GM12878 (cell line): Measurements from ENCODE around the gene CRYL1. TPM values are rescaled to one million over a fixed set of nuclear protein-coding genes. Genes with fewer than 3 reads are reported as not detected.

Experiments used
- ATAC-seq: fragments of 200-7000 bp; cut with Tn5 transposase; 3 replicates; pipeline ENCODE4 v1.9.1; 2020; ENCODE audit warnings: mild to moderate bottlenecking, moderate library complexity
- BruUV-seq: library from RNA; stranded (reverse); fragments of 400-500 nt; replicated peaks from 2 replicates; lab custom pipeline; 2021; lab: Mats Ljungman, UMichigan
- CTCF ChIA-PET: fragments of 300-600 bp; sonication (Branson Sonifier 250); formaldehyde crosslinking; extraction: SDS; loops from one replicate; lab custom pipeline; 2021; ENCODE audit warnings: inconsistent platforms; lab: Yijun Ruan, JAX
- POLR2A ChIA-PET: fragments of 350-600 bp; formaldehyde crosslinking; extraction: SDS; loops from one replicate; lab custom pipeline; 2021; ENCODE audit warnings: inconsistent platforms; lab: Charles Lee
- RAD21 ChIA-PET: fragments of 300-600 bp; sonication (Branson Sonifier 250); formaldehyde crosslinking; loops from one replicate; lab custom pipeline; 2023; ENCODE audit warnings: antibody characterized with exemption; ENCODE audit not compliant: unreplicated experiment; lab: Charles Lee
- SMC1A ChIA-PET: fragments of 300-600 bp; sonication (Branson Sonifier 250); formaldehyde crosslinking; loops from one replicate; lab custom pipeline; 2023; ENCODE audit not compliant: unreplicated experiment, uncharacterized antibody; lab: Charles Lee
- DNase-seq: peaks from one replicate; pipeline ENCODE4 v3.0.0-alpha.2; 2011; ENCODE audit warnings: low read depth, low spot score
- FAIRE-seq: peaks from 3 replicates; lab custom pipeline; 2011; peaks lifted over from hg19 to GRCh38; lab: Jason Lieb, UNC
- H2AFZ ChIP-seq: 2 replicates; pipeline ENCODE4 v1.6.0; 2011; ENCODE audit warnings: low read depth, low read length, control low read depth; ENCODE audit not compliant: control insufficient read depth
- H3K27ac ChIP-seq: 2 replicates; pipeline ENCODE4 v1.5.1; 2011; ENCODE audit warnings: control low read depth; ENCODE audit not compliant: control insufficient read depth, insufficient read depth
- H3K27me3 ChIP-seq, 2 experiments: replicated peaks in 1 of 2; 2 replicates each; pipeline versions ENCODE4 v1.6.0 to v1.6.1; 2011; ENCODE audit warnings: low read length in 1 of 2; ENCODE audit not compliant: control insufficient read depth in 2 of 2, insufficient read depth in 2 of 2
- H3K36me3 ChIP-seq, 2 experiments: 2 replicates each; pipeline ENCODE4 v1.5.1; 2011; ENCODE audit warnings: low read length in 1 of 2; ENCODE audit not compliant: control insufficient read depth in 2 of 2, insufficient read depth in 2 of 2
- H3K4me1 ChIP-seq: 2 replicates; pipeline ENCODE4 v1.6.1; 2011; ENCODE audit warnings: mild to moderate bottlenecking, low read length, moderate library complexity, mixed read lengths; ENCODE audit not compliant: control insufficient read depth, insufficient read depth
- H3K4me2 ChIP-seq: 2 replicates; pipeline ENCODE4 v1.6.0; 2011; ENCODE audit warnings: control low read depth; ENCODE audit not compliant: control insufficient read depth, insufficient read depth
- H3K4me3 ChIP-seq: fragments of 200-600 bp; sonication (generic); 2 replicates; pipeline ENCODE4 v1.5.1; 2016
- H3K79me2 ChIP-seq: 2 replicates; pipeline ENCODE4 v1.6.0; 2011; ENCODE audit warnings: low read length; ENCODE audit not compliant: control insufficient read depth, insufficient read depth
- H3K9ac ChIP-seq: 2 replicates; pipeline ENCODE4 v1.8.0; 2011; ENCODE audit warnings: low read length, control low read depth, mixed read lengths; ENCODE audit not compliant: control insufficient read depth, insufficient read depth
- H3K9me3 ChIP-seq: replicated peaks from 3 replicates; pipeline ENCODE4 v1.5.1; 2011; ENCODE audit warnings: mild to moderate bottlenecking, low read length; ENCODE audit not compliant: control insufficient read depth, insufficient read depth
- H4K20me1 ChIP-seq: 2 replicates; pipeline ENCODE4 v1.6.0; 2011; ENCODE audit not compliant: control insufficient read depth, insufficient read depth
- CUX1 ChIP-seq: IDR thresholded peaks from 2 replicates; pipeline ENCODE4 v1.6.1; 2012; ENCODE audit warnings: improper control_type of control experiment, low read depth, low read length; ENCODE audit not compliant: insufficient replicate concordance
- EGR1 ChIP-seq, 2 experiments: IDR thresholded peaks; 1 replicate in 1 of 2; 2 replicates in 1 of 2; pipeline ENCODE4 v1.6.1; 2011 to 2012; ENCODE audit warnings: low read depth in 2 of 2, low read length in 2 of 2, borderline replicate concordance in 1 of 2, mild to moderate bottlenecking in 1 of 2, moderate library complexity in 1 of 2
- EZH2 ChIP-seq: IDR thresholded peaks from 2 replicates; pipeline ENCODE4 v1.6.1; 2012; ENCODE audit warnings: low read depth, mild to moderate bottlenecking, control low read depth, inconsistent platforms, low read length, borderline replicate concordance; ENCODE audit not compliant: control insufficient read depth
- FOS ChIP-seq: IDR thresholded peaks from 3 replicates; pipeline ENCODE4 v1.6.1; 2011; ENCODE audit warnings: borderline replicate concordance; ENCODE audit not compliant: insufficient read length; ENCODE audit errors: extremely low read depth
- GABPA ChIP-seq: IDR thresholded peaks from 2 replicates; pipeline ENCODE4 v1.6.1; 2014; ENCODE audit warnings: antibody characterized with exemption, low read depth, mild to moderate bottlenecking, inconsistent platforms
- IKZF1 ChIP-seq: fragments of 450-650 bp; conservative IDR thresholded peaks from 2 replicates; pipeline ENCODE4 v1.6.1; 2017; ENCODE audit warnings: antibody characterized with exemption, mild to moderate bottlenecking
- NR2C2 ChIP-seq: IDR thresholded peaks from 2 replicates; pipeline ENCODE4 v1.6.1; 2011; ENCODE audit warnings: borderline replicate concordance, low read depth; ENCODE audit not compliant: control insufficient read depth, insufficient read length
- NR2F1 ChIP-seq: fragments of 450-650 bp; conservative IDR thresholded peaks from 2 replicates; pipeline ENCODE4 v1.6.1; 2017; ENCODE audit warnings: mild to moderate bottlenecking
- PAX8 ChIP-seq: fragments of 450-650 bp; IDR thresholded peaks from 2 replicates; pipeline ENCODE4 v1.6.1; 2017; ENCODE audit warnings: mild to moderate bottlenecking, moderate library complexity
- SUPT20H ChIP-seq: IDR thresholded peaks from 2 replicates; pipeline ENCODE4 v1.6.1; 2011; ENCODE audit warnings: low read depth, mild to moderate bottlenecking, low read length, moderate library complexity, borderline replicate concordance; ENCODE audit not compliant: control insufficient read depth
- TBL1XR1 ChIP-seq: IDR thresholded peaks from 2 replicates; pipeline ENCODE4 v1.6.1; 2012; ENCODE audit warnings: low read depth, low read length, improper control_type of control experiment
- TCF7 ChIP-seq: IDR thresholded peaks from 2 replicates; pipeline ENCODE4 v1.6.1; 2014; ENCODE audit warnings: antibody characterized with exemption, borderline replicate concordance
- ZNF384 ChIP-seq: IDR thresholded peaks from 2 replicates; pipeline ENCODE4 v1.6.1; 2012; ENCODE audit warnings: low read depth, mild to moderate bottlenecking, low read length, improper control_type of control experiment, borderline replicate concordance
- ZSCAN29 ChIP-seq: fragments of 450-650 bp; IDR thresholded peaks from 2 replicates; pipeline ENCODE4 v1.6.1; 2017; ENCODE audit warnings: mild to moderate bottlenecking, moderate library complexity
- WGBS: methylation state at CpG from one replicate; pipeline ENCODE4 v1.1.6; 2016; ENCODE audit warnings: low lambda C conversion rate; ENCODE audit not compliant: insufficient replicate concordance, insufficient coverage; ENCODE audit errors: missing lambda C conversion rate; 5-methylcytosine and 5-hydroxymethylcytosine counted together
- in situ Hi-C: fragments of 300-500 bp; cut with MboI; formaldehyde crosslinking; loops from 9 replicates; pipeline ENCODE4 v1.14.3; 2018; ENCODE audit warnings: mixed read lengths
- intact Hi-C: fragments of 100-400 bp; cut with micrococcal nuclease; formaldehyde crosslinking; loops from one replicate; pipeline ENCODE4 v1.14.2; 2022; ENCODE audit not compliant: unreplicated experiment
- polyA plus RNA-seq, 11 experiments: library from polyadenylated mRNA; depleted of rRNA in 4 of 11; unstranded in 6 of 11; stranded (reverse) in 5 of 11; fragments of >200 nt; fragmentation: Nextera tagmentation in 4 of 11; fragmentation: Illumina TruSeq in 1 of 11; extraction: Ambion mirVana in 4 of 11; extraction: Trizol in 1 of 11; gene quantifications; 1 replicate in 1 of 11; 2 replicates in 10 of 11; pipeline versions ENCODE4 v1.2.1 to v1.2.3, GENCODE V29; 2011 to 2016; ENCODE audit warnings: inconsistent platforms in 2 of 11, missing spikeins in 2 of 11, low read depth in 1 of 11
- total RNA-seq, 4 experiments: library from RNA; depleted of rRNA in 3 of 4; stranded (reverse); fragments of >200 nt in 3 of 4; fragmentation: Illumina TruSeq in 1 of 4; extraction: Trizol in 1 of 4; gene quantifications; 2 replicates each; pipeline versions ENCODE4 v1.2.1 to v1.2.3, GENCODE V29; 2013 to 2021
- TF ChIP-seq, protein P1 (sequence below): fragments of 450-650 bp; formaldehyde crosslinking; IDR thresholded peaks from 2 replicates; pipeline ENCODE4 v1.5.0; 2022; ENCODE audit warnings: mild to moderate bottlenecking, missing genetic modification characterization
- TF ChIP-seq, protein P2 (sequence below): IDR thresholded peaks from 2 replicates; pipeline ENCODE4 v1.6.1; 2011; ENCODE audit warnings: low read depth, mild to moderate bottlenecking, low read length, moderate library complexity, borderline replicate concordance; ENCODE audit errors: extremely low read depth

The CRYL1 gene
- total and polyA plus RNA-seq, 10 of the 15 experiments (the other 5 are each of a cell fraction or from before 2014, with no cell fraction given) = 5.5 to 36.7 (median 12.2) TPM

DNA sequence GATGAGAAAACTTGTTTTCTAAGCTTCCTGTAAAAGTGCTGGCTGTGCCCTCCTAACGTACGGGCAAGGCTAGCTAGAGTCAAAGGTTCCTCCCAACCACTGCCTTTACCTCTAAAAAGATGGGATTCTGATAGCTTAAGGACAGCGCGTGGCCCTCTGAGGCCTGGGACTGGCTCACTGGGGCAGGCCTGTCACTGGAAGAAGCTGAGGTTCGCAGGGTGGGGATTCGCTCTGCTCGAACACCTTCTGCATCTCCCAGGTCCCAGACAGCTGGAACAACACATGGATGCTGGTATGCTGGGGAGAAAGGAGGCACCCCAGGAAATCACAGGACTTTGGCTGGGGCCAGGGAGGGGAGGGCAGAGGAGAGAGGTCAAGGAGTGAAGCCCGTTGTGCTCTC is 53.1 kb downstream of the CRYL1 start:
- WGBS = 94% methylated on average over 8 of the region's 8 CpGs
- DNase-seq (no peak), FAIRE-seq (no peak), ATAC-seq (no peak)
- TF ChIP-seq, protein P1, sequence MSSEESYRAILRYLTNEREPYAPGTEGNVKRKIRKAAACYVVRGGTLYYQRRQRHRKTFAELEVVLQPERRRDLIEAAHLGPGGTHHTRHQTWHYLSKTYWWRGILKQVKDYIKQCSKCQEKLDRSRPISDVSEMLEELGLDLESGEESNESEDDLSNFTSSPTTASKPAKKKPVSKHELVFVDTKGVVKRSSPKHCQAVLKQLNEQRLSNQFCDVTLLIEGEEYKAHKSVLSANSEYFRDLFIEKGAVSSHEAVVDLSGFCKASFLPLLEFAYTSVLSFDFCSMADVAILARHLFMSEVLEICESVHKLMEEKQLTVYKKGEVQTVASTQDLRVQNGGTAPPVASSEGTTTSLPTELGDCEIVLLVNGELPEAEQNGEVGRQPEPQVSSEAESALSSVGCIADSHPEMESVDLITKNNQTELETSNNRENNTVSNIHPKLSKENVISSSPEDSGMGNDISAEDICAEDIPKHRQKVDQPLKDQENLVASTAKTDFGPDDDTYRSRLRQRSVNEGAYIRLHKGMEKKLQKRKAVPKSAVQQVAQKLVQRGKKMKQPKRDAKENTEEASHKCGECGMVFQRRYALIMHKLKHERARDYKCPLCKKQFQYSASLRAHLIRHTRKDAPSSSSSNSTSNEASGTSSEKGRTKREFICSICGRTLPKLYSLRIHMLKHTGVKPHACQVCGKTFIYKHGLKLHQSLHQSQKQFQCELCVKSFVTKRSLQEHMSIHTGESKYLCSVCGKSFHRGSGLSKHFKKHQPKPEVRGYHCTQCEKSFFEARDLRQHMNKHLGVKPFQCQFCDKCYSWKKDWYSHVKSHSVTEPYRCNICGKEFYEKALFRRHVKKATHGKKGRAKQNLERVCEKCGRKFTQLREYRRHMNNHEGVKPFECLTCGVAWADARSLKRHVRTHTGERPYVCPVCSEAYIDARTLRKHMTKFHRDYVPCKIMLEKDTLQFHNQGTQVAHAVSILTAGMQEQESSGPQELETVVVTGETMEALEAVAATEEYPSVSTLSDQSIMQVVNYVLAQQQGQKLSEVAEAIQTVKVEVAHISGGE = no peak
- TF ChIP-seq CUX1 (no peak), EZH2 (no peak), ZNF384 (no peak), IKZF1 (no peak), SUPT20H (no peak), PAX8 (no peak), TCF7 (no peak), TBL1XR1 (no peak), GABPA (no peak), EGR1 (IDR thresholded peaks at IDR 0.05; ENCODE audit: borderline replicate concordance in 1 of 2, low read depth in 2 of 2, low read length in 2 of 2) (no peak), NR2C2 (no peak), ZSCAN29 (no peak), FOS (no peak), NR2F1 (no peak)
- TF ChIP-seq, protein P2, sequence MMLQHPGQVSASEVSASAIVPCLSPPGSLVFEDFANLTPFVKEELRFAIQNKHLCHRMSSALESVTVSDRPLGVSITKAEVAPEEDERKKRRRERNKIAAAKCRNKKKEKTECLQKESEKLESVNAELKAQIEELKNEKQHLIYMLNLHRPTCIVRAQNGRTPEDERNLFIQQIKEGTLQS = no peak
- H3K4me2 ChIP-seq = no peak overlapping the region
- no peaks in the 10 kb centered on the region for H3K27me3 ChIP-seq
- no peak overlapping the region for H3K4me3 ChIP-seq
- no TSS peak for BruUV-seq
- H3K9me3 ChIP-seq = no peaks in the 10 kb centered on the region
- intact Hi-C loops (no loop called here), in situ Hi-C loops (loop anchor here (5.0 kb wide), 1 partner anchor 50 kb away; no protein-coding TSS in a partner anchor)
- no peaks in the 10 kb centered on the region for H3K79me2 ChIP-seq
- ChIA-PET RAD21 (interaction anchor here (1.1 kb wide), 1 partner anchor 60 kb away, joined by 3 read pairs; no protein-coding TSS in a partner anchor), SMC1A (no interaction called here), POLR2A (no interaction called here), CTCF (no interaction called here)
- H3K4me1 ChIP-seq = peaks cover 15% of the 10 kb centered on the region
- no peaks in the 10 kb centered on the region for H3K36me3 ChIP-seq
- H3K27ac ChIP-seq = no peak overlapping the region
- H4K20me1 ChIP-seq = no peaks in the 10 kb centered on the region
- H3K9ac ChIP-seq = no peak overlapping the region
- no peak overlapping the region for H2AFZ ChIP-seq
